ENCODE measurements around the gene KATNBL1.

- no peak for TF ChIP-seq CTCF (IDR thresholded peaks at IDR 0.05; ENCODE audit: low read depth, low read length)
- no peak for TF ChIP-seq EZH2phosphoT487 (IDR thresholded peaks at IDR 0.05; ENCODE audit: low read depth)
Measured at GRCh38 chr15:34217587-34218225, 7.8 kb upstream of the KATNBL1 start.

Data from OCI-LY3 (cell line).